Epidermal melanocyte (primary cell): ENCODE results near the gene DENND1A.
"Not testable (repeated sequence)": the region's sequence is repeated elsewhere in the genome, so short reads cannot be mapped to it uniquely, and the experiment has no call there.

Experiments used
- DNase-seq: peaks from one replicate; pipeline ENCODE4 v3.0.0; 2011; ENCODE audit warnings: low spot score; ENCODE audit not compliant: insufficient read length

DENND1A gene

GRCh38 chr9:123924727-123925126, 5.2 kb downstream of the DENND1A start:
- no peak for DNase-seq

DNA sequence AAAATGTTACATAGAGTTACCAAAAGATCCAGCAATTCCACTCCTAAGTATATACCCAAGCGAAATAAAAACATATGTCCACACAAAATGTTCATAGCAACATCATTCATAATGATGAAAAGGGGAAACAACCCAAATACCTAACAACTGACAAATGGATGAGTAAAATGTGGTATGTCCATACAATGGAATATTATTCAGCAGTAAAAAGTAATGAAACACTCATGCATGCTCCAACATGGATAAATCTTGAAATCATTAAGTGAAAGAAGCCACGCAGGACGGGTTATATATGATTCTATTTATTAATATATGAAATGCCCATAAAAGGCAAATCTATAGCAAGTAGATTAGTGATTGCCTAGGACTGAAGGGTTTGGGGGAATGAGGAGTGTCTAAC, 6.0 kb downstream of the DENND1A start:
- no peak for DNase-seq

DNA sequence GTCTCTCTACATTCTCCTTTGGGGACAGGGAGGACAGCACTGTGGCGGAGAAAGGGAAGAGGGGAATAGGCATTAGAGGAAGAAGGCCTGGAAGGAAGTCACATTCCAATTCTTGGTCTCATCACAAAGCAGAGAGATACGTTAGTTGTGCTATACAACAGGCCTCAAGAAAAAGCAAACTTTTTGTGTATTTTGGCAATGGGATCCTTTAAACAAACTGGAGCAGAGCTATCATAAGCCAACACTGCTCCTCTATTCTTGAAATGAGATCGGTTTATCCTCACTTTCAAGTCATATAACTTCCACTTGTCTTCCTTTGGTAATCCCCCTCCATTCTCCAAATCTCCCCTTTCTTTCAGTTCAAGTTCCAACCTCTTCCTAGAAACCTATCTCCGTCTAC, 6.5 kb downstream of the DENND1A start:
- no peak for DNase-seq

GRCh38 chr9:123922911-123923310, 7.0 kb downstream of the DENND1A start:
- no peak for DNase-seq

GRCh38 chr9:123922431-123922830, 7.5 kb downstream of the DENND1A start:
- DNase-seq = no peak

DNA sequence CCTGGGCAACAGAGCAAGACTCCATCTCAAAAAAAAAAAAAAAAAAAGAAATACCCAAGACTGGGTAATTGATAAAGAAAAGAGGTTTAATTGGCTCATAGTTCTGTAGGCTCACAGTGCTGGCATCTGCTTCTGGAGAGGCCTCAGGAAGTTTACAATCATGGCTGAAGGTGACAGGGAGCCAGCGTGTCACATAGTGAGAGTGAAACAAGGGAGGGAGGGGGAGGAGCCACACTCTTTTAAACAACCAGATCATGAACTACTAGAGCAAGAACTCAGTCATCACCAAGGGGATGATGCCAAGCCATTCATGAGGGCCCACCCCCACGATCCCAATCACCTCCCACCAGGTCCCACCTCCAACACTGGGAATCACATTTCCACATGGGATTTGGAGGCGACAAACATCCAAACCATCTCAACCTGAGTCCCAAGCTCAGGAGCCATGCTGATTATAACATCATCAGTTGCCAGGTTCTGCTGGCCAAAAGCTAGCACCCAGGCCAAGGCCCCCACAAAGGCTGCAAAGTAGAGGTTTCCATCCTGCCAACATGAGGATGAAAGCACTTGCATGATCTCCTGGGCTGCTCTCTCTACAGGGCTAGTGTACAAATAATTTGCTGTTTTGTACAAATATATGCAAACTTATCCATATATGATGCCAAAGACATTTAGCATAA, 15.3 kb downstream of the DENND1A start:
- DNase-seq = no peak

DNA sequence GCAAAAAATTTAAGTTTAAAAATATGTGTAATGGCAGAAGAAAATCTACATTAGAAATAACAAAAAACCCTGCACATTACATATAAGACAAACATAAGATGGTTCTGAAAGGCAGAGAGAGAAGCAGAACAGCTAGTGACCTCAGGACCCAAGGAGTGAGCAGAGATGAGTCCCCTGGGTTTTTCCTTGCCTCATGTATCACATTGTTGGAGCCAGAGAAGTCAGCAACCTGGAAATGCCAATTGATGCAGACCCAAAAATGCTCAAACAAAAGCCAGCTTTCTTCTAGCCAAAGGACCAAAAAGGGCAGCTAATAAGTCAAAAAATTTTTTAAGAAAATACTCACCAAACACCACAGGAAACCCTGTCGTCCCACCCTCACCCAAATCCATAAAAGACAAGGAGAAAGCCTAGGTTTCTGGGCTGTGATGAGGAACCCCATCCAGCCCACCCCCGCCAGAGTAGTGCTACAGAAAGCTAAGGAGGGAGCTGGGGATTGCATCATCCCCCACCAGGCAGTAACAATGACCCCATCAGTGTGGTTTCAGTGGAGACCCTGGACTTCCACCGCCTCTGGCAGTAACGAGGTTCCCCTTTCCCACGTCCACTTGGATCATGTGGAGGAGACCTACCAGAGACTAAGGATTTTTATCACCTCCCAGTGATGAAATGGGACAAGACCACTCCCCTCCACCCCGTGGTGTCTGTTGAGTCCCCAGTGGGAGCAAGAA, 17.6 kb downstream of the DENND1A start:
- DNase-seq = no peak

- no peak for DNase-seq
These were observed 18.9 kb downstream of the DENND1A start for GRCh38 chr9:123911024-123911423.

DNA sequence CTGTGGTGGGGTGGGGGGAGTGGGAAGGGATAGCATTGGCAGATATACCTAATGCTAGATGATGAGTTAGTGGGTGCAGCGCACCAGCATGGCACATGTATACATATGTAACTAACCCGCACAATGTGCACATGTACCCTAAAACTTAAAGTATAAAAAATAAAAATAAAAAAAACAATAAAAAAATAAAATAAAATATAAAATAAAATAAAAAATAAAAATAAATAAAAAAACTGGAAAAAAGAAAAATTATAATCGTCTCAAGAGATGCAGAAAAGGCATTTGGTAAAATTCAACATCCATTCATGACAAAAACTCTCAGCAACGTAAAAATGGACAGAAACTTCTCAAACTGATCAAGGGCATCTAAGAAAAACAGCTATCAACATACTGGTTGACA, 20.7 kb downstream of the DENND1A start:
- not testable (repeated sequence) for DNase-seq

- not testable (repeated sequence) for DNase-seq
These were observed 26.4 kb downstream of the DENND1A start for GRCh38 chr9:123903550-123903949.

DNA sequence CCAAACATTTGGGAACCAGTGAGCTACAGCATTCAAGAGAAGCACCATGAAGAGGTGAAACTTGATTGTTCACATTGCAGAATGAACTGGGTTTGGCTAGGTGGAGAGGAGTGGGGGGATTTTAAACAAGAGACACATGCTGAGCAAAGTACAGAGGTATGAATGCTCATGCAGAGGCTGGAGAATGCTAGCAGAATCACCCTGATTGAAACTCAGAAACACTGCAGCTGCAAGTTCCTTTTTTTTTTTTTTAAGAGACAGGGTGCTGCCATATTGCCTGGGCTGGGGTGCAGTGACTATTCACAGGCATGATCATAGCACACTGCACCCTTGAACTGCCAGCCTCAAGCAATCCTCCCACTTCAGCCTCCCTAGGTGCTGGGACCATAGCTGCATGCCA, 35.1 kb downstream of the DENND1A start:
- DNase-seq = no peak

DNA sequence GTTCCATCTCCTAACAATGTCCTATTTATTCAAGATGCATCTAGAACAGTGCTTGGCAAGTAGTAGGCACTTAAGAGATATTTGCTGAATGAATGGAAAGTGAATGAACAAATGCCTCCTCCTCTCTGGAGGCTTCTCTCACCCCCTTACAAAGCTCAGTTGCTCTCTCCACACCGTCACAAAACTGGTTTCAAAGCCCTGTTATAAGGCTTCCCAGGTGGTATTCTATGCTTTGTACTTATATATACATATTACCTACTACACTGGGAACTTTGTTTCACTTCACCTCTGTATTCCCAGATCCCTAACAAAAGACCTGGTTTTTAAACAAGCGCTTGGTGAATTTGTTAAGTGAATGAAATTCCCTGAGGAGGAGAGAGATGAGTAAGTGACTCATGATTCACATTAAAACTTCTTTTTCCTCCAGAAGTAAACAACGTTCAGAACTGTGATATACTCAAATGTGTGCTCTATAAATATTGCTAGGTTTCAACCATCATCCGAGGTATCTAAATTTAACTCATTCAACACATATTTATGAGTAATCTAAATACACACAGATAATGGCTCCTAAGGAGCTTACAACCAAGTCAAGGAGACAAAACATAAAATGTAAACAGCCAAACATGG, 36.0 kb downstream of the DENND1A start:
- DNase-seq = no peak

- DNase-seq = no peak
These were observed 36.8 kb downstream of the DENND1A start for GRCh38 chr9:123893115-123893514.

- DNase-seq = no peak
These were observed 42.1 kb downstream of the DENND1A start for GRCh38 chr9:123887837-123888236.

- DNase-seq = not testable (repeated sequence)
These were observed 44.1 kb downstream of the DENND1A start for GRCh38 chr9:123885834-123886233.

GRCh38 chr9:123883634-123884033, 46.3 kb downstream of the DENND1A start:
- DNase-seq = no peak

- no peak for DNase-seq
These were observed 48.3 kb downstream of the DENND1A start for GRCh38 chr9:123881604-123882003.

- no peak for DNase-seq
These were observed 49.5 kb downstream of the DENND1A start for GRCh38 chr9:123880420-123880819.

DNA sequence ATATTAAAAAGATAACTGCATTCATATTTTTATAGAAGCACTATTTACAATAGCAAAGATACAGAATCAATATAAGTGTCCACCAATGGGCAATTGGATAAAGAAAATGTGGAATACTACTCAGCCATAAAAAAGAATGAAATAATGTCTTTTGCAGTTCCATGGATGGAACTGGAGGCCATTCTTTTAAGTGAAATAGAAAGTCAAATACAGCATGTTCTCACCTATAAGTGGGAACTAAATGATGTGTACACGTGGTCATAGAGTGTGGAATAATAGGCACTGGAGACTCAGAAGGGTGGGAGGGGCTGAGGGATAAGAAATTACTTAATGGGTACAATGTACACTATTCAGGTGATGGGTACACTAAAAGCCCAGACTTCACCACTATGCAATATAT, 53.2 kb downstream of the DENND1A start:
- no peak for DNase-seq

DNA sequence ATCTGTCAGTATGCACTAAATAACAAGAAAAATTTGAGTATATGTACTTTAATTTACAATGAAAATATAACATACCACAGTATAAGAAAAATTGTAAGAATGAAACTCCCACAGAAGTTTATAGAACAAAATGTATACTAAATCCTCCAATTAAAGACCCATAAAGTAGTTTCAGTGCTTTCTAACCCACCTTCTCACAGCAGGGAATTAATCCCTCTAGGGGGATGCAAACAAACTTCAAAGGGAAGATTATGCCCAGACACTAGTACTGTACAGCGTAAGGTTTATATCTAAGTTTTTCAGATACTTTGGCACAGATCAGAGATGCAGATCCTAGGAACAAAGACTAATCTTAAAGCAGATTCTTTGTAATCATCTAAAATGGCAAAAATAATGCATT, 57.2 kb downstream of the DENND1A start:
- no peak for DNase-seq

- DNase-seq = no peak
These were observed 58.1 kb downstream of the DENND1A start for GRCh38 chr9:123871781-123872180.

- DNase-seq = no peak
These were observed 61.9 kb downstream of the DENND1A start for GRCh38 chr9:123868002-123868401.

- no peak for DNase-seq
These were observed 62.9 kb downstream of the DENND1A start for GRCh38 chr9:123867034-123867433.
